DMS53 (cell line): ENCODE results near the gene IQSEC1.

Experiments
- DNase-seq: peaks from one replicate; lab custom pipeline; 2025; lab: John Stamatoyannopoulos, UW

IQSEC1 gene

DNA sequence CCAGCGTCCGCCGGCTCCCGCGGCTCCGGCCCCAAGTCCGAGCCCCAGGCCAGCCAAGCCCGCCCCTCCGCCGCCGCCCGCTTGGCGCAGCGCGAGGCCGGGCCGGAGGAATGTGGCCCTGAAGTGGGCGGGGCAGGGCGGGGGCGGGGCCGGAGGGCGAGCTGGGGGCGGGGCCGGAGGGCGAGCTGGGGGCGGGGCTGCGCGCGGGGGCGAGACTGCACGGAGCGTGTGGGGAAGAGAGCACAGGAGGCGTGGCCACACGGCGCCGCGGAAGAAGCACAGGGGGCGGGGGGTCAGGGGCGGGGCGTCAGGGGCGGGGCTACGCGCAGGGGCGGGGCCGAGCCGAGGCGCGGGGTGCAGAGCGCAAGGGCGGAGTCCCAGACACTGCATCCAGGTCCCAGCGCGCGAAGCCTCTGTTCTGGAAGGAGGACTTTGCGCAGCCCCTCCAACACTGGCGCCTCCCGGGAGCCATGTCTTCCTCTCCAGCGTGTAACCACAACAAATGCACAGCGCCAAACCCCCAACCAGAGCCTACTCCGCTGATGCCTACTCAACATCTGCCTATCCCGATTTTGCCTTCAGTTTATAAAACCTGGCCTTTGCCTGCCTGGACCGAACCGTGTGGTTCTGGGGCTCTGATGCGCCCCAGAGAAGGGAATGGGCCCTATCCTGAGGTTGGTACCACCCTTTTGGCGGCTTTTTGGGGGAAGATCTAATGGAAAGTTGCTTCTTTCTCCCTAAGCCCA lies 105.5 kb downstream of the IQSEC1 start:
- peak; percentile 81 for DNase-seq

GRCh38 chr3:12966847-12967605 lies 106.2 kb downstream of the IQSEC1 start:
- peak; percentile 42 for DNase-seq

DNA sequence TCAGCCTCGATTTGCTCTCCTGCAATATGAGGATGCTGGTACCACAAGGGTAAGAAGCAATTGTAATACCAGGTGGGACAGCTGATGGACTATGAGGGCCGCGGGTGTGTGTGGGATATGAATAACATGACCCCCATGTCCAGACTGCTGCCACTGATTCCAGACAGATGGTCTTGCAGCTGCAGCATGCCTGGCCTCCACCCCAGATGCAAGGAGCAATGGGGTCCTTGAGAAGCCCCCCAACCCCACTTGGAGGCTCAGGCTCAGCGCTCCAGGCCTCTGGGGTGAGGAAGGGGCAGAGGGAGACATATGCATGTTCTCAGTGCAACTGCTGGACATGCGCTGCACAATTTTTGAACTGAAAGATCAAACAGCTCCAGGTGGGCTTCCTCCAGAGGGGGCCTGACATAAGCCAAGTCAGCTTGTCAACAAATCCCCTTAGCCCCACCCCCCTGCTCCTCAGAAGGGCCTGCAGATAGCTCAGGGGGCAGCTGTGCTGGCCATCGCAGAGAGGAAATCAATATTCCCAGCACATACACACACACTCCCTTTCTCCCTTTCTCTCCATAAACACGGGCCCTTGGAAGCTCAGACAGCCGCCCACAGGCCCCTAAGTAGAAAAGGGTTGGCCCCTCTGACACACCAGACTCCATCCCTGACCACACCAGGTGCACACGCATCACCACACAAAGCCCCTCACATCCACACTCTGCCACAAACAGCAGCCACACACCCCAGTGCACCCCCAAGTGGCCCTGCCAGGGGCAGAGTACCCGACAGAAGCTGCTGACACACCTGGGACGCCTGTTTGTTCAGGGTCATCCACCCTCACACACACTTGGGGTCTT lies 107.0 kb downstream of the IQSEC1 start:
- DNase-seq: peak; percentile 16

GRCh38 chr3:12964711-12965612 lies 108.3 kb downstream of the IQSEC1 start:
- peak; percentile 82 for DNase-seq

GRCh38 chr3:12963922-12964701 lies 109.1 kb downstream of the IQSEC1 start:
- peak; percentile 11 for DNase-seq

DNA sequence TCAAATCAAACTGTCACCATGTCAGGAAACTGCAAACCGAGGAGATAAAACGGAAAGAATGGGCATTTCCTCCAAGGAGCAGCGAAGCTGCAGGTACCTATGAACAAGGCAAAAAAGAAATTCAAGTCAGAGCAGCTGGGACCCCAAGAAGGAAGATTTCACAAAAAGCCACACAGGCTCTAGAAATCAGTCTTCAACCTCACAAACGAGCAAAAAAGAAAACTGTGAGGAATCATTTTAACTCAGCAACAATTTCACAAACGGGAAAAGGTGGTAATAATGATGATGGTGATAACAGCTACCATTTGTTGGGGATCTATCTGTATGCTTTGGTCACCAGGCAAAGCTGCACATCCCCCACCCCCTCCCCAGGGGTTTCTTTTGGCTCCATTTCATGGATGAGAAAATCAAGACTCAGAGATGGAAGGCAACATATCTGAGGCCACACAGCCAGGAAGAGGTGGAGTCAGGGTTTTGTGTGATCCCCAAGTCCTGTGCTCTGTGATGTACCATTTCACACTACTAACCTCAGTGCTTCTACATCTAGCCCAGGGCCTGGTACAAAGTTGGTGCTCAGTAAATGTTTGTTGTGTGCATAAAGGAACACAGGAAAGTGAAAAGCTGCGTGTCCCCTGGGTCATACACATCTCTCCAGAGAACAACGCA lies 109.9 kb downstream of the IQSEC1 start:
- DNase-seq: no peak

DNA sequence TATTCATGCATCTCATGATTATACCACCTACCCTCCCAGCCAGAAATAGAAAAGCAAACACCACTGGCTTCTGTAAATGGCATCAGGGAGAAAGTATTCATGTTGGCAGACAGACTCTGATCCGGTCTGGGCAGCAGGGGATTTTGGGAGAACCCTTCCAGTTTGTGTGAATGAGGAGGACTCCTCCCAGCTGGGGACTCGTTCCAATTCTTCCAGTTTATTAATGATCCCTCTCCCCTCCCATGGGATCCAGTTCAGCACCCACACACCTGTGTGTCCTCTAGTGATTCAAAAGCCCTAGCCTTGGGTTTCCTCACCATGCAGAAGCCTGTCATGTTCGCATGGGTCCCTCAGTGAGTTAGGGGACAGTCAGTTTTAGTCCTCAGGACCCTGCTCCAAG lies 110.9 kb downstream of the IQSEC1 start:
- DNase-seq: no peak

GRCh38 chr3:12961697-12962036 lies 111.6 kb downstream of the IQSEC1 start:
- DNase-seq: no peak

- DNase-seq: no peak
Measured at GRCh38 chr3:12961007-12961696, 112.1 kb downstream of the IQSEC1 start.

DNA sequence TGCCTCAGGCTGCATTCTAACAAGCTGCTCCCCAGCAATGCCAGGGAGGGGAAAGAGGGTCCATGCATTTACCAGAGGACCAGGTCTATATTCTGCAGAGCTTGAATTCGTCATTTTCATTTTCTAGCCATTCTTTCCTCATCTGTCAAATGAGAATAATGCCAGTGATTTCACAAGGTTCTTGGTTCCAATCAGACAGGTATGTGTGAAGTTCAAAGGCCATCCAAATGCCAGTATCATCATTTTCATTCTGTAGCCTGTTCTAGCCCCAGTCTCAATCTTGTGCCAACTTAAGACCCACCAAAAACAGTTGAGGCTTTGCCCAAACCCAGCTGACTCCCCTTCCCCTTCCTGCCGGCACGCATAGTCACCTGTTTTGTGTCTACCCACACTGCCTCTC lies 112.7 kb downstream of the IQSEC1 start:
- no peak for DNase-seq

- DNase-seq: no peak
Measured at GRCh38 chr3:12959838-12960378, 113.3 kb downstream of the IQSEC1 start.

- no peak for DNase-seq
Measured at GRCh38 chr3:12959410-12959809, 113.8 kb downstream of the IQSEC1 start.

DNA sequence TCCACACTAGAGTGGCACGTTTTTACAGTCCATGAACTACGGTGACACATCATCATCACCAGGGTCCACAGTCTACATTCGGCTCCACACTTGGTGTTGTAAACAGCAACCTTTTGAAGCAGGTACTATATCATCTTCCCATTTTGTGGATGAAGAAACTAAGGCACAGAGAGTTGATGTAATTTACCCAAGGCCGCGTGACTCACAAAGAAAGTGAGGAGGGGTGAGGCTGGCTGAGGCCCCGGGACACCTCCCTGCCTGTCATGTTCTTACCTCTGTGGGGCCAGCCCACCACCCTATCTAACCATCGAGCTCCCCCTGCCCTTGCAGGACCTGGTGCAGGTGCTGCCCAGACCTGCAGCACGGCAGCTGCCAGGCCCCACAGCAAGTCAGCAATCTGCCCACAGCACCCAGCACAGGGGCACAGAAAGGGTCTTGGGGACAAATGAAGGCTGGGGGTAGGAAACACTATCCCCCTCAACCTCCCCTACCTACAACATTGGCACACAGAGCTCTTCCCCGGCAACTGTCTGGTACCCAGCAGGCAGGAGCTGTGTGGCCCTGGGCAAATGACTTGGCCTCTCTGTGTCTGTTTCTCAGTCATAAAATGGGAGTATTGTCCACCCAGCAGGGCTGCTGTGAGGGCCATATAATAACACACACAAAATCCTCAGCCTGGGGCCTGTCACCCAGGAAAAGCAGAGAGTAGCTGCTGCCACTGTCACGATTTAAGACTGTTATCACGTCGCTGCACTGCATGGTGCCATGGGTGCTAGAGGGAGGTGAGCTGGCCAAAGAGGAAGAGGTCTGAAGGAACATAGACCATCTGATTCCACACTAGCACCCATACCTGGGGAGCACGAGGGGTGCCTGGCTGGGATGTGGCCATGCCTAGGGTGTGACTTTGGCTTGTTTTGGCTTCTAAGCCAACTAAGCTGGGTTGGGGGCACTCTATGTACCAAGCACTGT lies 115.1 kb downstream of the IQSEC1 start:
- no peak for DNase-seq

- DNase-seq: no peak
Measured at GRCh38 chr3:12957339-12957738, 115.9 kb downstream of the IQSEC1 start.

DNA sequence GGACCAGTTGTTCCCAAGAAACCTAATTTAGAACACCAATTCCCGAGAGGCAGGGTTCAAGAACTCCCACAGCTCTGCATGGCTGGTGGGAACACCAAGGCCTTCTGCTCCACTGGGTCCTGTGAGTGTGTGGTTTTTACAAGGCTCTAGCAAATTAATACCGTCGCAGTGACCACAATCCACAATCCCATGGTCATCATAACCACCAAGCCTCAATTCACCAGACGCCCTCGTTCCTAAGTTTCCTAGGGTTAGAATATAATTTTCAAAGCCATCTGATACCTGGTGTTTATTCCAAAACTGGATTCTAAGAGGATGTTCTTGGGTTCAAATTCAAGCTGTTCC lies 116.9 kb downstream of the IQSEC1 start:
- no peak for DNase-seq

DNA sequence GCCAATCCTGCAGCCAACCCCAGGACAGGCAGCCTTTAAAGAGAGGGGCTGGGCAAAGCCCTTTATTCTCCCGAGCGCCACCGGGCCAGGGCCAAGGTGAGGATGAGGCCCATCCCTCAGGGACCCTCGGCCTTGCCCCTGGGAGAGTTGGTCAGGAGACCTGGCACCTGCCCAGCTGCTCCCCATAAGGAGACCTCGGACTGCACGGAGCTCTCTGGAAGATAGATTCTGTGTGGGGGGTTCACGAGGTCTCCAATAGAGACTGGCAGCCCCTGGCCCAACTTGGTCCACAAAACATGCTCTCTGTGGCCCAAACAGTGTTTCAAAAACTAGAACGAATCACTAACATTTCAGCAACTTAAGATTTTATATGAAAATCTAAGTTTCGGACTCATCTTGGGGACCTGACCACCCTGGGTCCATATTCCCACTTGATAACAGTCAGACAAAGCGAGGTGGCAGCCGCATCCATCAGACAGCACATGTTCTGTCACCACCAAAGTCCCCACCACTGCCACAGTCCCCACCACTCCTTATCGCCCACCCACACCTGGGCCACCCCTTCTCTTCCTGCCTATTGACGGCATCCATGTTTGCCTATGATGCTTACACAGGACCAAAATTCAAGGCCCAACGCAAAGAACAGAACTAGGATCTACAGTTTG lies 117.4 kb downstream of the IQSEC1 start:
- DNase-seq: no peak

DNA sequence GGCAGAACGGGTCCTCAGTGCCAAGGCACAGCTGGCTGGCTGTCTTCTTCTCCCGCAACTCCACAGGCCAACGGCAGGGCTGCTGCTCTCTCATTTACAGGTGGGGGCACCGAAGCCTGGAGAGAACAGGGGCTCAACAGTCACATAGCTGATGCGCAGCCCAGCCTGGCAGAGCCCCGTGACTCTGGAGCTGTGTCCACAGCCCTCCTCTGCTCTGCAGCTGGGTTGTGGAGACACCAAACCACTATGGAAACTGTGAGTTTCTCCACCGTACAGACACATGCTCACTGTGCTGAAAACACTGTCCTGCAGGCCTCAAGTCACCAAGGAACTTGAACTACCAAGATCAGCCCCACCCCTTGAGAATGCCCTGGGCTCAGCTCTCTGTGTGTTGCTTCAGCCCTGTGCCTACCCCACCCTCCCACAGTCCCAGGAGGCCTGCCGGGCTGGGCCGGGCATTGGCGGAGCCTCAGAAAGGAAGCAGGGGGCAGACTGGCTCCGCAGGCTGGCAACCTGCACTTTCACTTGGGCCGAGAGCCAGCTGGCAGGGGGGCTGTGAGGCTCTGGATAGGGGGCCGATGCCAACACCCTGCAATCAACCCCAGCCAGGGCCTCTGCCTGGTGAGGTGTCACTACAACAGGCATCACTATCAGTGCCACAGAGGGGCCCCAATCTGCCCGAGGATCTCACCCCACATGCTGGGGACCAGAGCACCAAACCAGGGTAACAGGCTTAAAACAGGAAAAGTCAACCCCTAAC lies 118.2 kb downstream of the IQSEC1 start:
- no peak for DNase-seq
